ENCODE measurements around the gene EDN2.

Gene EDN2

GRCh38 chr1:41484402-41485241 is at the start of gene EDN2:
Gene EDN2, minus strand, starts transcription at chr1:41484683. Its CDS starts 82 bp downstream, at chr1:41484601.
- peak; percentile 61 for DNase-seq

DNA sequence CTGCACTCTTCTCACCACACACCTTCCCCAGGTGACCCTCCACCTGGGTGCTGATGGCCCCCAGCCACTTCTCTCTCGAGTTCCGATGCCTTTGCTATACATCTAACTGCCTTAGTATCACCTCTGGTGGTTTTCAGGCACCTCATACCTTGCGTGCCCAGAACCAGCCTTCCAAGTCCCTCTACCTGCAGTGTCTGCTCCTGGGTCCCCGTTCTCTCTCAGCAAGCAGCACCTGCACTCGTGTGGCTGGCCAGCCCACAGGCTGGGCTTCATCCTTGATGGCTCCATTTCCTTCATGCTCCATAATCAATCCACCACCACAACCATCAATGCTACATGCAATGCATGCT is 49.2 kb upstream of the EDN2 start:
- DNase-seq, result no peak

GRCh38 chr1:41533016-41533730 is 48.7 kb upstream of the EDN2 start:
- DNase-seq, result no peak

GRCh38 chr1:41532206-41532975 is 47.9 kb upstream of the EDN2 start:
- no peak for DNase-seq

DNA sequence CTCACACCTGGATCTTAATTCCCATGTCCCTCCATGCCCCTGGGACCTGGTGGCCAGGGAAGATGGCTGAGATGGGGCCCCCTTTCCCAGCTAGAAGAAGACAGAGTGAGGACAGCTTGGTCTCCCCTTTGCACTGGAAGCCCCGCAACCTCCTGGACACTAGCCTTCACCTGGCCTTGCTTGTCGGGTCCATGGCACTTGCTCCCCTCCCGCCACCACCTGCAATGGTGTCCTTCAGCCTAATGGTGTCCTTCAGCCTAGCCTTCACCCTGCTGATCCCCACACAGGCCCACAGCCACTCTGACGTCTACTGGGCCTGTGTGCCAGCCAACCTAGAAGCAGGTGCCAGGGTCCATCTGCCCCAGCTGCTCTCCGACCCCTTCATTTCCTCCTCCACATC is 45.9 kb upstream of the EDN2 start:
- no peak for DNase-seq

DNA sequence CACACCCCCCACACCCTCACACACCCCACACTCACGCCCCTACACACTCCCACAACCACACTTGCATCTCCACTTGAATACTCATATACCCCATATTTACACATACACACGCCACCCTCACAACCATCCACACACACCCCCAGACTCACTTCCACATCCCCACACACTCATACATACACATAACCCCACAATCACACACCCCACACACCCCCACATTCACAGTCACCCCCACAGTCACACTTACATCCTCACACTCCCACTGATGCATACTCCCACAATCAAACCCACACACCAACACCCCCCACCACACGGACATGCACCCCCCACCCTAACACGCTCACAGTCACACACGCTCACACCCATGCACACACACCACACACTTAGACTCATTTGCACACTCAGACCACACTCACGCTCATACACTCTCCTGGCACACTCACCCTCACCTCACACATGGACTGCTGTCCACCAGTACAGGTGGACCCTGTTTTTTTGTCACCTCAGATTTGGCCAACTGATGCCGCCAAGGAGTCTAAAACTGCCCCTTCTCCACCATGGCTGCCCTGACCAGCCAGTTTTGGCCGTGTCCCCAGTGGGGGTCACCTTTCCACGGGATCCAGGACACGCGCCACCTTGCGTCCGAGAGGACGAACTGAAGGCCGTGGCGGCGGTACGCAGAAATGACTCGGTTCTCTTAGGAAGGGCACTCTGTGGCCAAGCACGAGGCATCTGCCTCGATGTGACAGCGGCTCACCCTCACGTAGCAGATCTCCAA is 45.3 kb upstream of the EDN2 start:
- no peak for DNase-seq

- no peak for DNase-seq
These were observed 44.5 kb upstream of the EDN2 start for GRCh38 chr1:41528726-41529605.

DNA sequence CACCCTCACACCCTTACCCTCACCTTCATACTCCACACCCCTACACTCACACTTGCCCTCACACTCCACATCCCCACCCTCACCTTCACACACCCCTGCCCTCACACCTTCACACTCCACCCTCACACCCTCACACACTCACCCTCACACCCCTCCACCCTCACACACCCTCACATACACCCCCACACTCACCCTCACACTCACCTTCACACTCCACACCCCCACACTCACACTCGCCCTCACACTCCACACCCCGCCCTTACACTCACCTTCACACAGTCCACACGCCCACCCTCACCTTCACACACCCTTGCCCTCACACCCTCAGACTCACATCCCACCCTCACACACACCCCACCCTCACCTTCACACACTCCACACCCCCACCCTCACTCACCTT is 43.6 kb upstream of the EDN2 start:
- no peak for DNase-seq

- DNase-seq, result no peak
These were observed 42.6 kb upstream of the EDN2 start for GRCh38 chr1:41526956-41527561.

GRCh38 chr1:41525891-41526587 is 41.6 kb upstream of the EDN2 start:
- no peak for DNase-seq

- DNase-seq, result no peak
These were observed 40.5 kb upstream of the EDN2 start for GRCh38 chr1:41524676-41525675.

- DNase-seq, result no peak
These were observed 39.6 kb upstream of the EDN2 start for GRCh38 chr1:41523949-41524675.

DNA sequence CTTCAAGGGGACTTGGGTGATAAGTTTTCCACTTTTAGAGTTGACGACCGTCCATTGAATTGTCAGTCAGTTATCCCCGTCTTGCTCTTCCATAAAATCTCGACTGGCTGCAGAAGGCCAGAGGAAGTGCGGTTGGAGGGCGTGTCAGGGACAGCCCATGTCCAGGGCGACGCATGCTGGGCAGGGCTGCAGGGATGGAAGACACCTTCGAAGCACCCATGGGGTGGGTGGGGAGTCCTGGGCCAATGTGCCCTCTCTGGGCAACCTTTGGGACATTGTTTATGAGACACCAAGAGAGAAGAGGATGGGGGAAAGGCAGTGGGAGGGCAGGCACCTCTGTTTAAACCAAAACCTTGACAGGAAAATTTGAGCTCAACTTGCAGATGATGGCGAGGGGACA is 38.6 kb upstream of the EDN2 start:
- DNase-seq, result no peak

- DNase-seq, result no peak
These were observed 37.3 kb upstream of the EDN2 start for GRCh38 chr1:41521766-41522165.

DNA sequence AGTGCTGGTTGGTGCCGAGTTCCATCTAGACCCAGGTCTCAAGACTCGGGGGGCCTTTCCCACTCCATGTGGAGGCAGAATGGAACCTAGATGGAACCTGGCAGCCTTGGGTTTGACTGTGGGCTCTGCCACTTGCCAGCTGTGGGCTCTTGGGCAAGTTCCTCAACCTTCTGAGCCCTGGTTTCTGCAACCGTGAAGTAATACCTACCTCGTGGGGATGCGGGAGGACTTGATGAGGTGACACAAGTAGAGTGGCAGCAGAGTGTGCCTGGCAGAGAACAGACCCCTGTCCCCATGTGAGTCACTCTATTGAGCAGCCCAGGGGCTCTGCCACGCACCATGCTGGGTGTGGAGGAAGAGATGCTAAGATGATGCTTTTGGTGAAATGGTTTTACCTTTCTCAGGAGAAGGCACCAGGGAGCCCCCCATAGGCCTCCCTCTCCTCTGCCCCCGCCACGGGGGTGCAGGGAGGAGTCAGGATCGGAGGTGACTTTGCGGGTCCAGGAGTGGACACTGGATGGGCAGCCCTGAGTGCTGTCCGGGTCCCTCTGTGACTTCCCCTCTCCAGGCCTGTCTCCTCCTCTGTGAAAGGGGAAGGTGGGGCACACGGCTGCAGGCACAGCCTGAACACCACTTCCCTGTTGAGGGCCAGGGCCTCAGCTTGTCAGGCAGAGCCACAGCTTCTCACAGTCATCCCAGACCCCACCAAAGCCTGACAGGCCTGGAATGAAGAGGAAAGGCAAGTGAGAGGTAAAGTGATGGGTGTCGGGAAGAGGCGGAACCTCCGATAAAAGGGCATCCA is 36.7 kb upstream of the EDN2 start:
- no peak for DNase-seq

GRCh38 chr1:41519667-41520066 is 35.2 kb upstream of the EDN2 start:
- no peak for DNase-seq

- no peak for DNase-seq
These were observed 34.0 kb upstream of the EDN2 start for GRCh38 chr1:41518471-41518870.

- no peak for DNase-seq
These were observed 32.6 kb upstream of the EDN2 start for GRCh38 chr1:41517062-41517438.

All from 8988T (cell line).